ENCODE measurements around the gene ADORA3. TPM values are rescaled to one million over a fixed set of nuclear protein-coding genes. Genes with fewer than 3 reads are reported as not detected.
A peak's percentile ranks its signal among the peaks of the same experiment; 100 is the strongest.

Gene ADORA3
- total RNA-seq, 4 donors from 2014 or later = 2.3 to 7.7 (median 3.4) TPM

- no peaks in the 10 kb centered on the region for H3K36me3 ChIP-seq
- TF ChIP-seq POLR2A (IDR thresholded peaks at IDR 0.05) (no peak), CTCF (IDR thresholded peaks at IDR 0.05) (no peak)
- no peaks in the 10 kb centered on the region for H3K27me3 ChIP-seq
- WGBS, 2 donors = 63 to 89% methylated on average over 8 of the region's 8 CpGs
- H3K4me1 ChIP-seq = peaks cover 11 to 36% of the 10 kb centered on the region in 2 donors
- H3K27ac ChIP-seq = no peak overlapping the region
- intact Hi-C loops (cut with DNase I) = no loop called here
- H3K9me3 ChIP-seq = no peaks in the 10 kb centered on the region
- DNase-seq = no peak
- H3K4me3 ChIP-seq (replicated peaks in 1 of 3) = no peak overlapping the region
Observed at GRCh38 chr1:111513410-111514020, 10.1 kb upstream of the ADORA3 start.

- Histone ChIP-seq H3K27me3 (no peaks in the 10 kb centered on the region), H3K27ac (no peak overlapping the region), H3K4me1 (peaks cover 13 to 40% of the 10 kb centered on the region in 2 donors), H3K9me3 (no peaks in the 10 kb centered on the region), H3K4me3 (replicated peaks in 1 of 3) (no peak overlapping the region), H3K36me3 (no peaks in the 10 kb centered on the region)
- intact Hi-C loops (cut with DNase I) = no loop called here
- TF ChIP-seq CTCF (IDR thresholded peaks at IDR 0.05) (no peak), POLR2A (IDR thresholded peaks at IDR 0.05) (no peak)
- WGBS, 2 donors = 63 to 74% methylated on average over 3 of the region's 3 CpGs
- no peak for DNase-seq
Observed at GRCh38 chr1:111512931-111513330, 9.5 kb upstream of the ADORA3 start.

- no peak overlapping the region for H3K4me3 ChIP-seq (replicated peaks in 1 of 3)
- H3K27me3 ChIP-seq = no peaks in the 10 kb centered on the region
- H3K4me1 ChIP-seq = peaks cover 20 to 46% of the 10 kb centered on the region in 2 donors
- H3K27ac ChIP-seq = no peak overlapping the region
- TF ChIP-seq POLR2A (IDR thresholded peaks at IDR 0.05) = no peak
- no peak for TF ChIP-seq CTCF (IDR thresholded peaks at IDR 0.05)
- 44% methylated on average over 5 of the region's 5 CpGs for WGBS, 2 donors
- intact Hi-C loops (cut with DNase I) = no loop called here
- no peaks in the 10 kb centered on the region for H3K36me3 ChIP-seq
- H3K9me3 ChIP-seq = no peaks in the 10 kb centered on the region
- DNase-seq = peak; percentile 71 to 76
Observed at GRCh38 chr1:111512132-111512889, 8.9 kb upstream of the ADORA3 start.

- Histone ChIP-seq H3K9me3 (no peaks in the 10 kb centered on the region), H3K4me3 (replicated peaks in 1 of 3) (no peak overlapping the region), H3K27me3 (no peaks in the 10 kb centered on the region), H3K4me1 (peaks cover 19 to 50% of the 10 kb centered on the region in 2 donors), H3K27ac (no peak overlapping the region), H3K36me3 (no peaks in the 10 kb centered on the region)
- intact Hi-C loops (cut with DNase I) = no loop called here
- no peak for DNase-seq
- no peak for TF ChIP-seq POLR2A (IDR thresholded peaks at IDR 0.05)
- TF ChIP-seq CTCF (IDR thresholded peaks at IDR 0.05) = no peak
- WGBS, 2 donors = 86 to 88% methylated on average over 3 of the region's 3 CpGs
Observed at GRCh38 chr1:111511370-111511769, 7.9 kb upstream of the ADORA3 start.

GRCh38 chr1:111509997-111510375 is 6.6 kb upstream of the ADORA3 start:
- Histone ChIP-seq H3K9me3 (no peaks in the 10 kb centered on the region), H3K4me1 (peaks cover 14 to 41% of the 10 kb centered on the region in 2 donors), H3K27me3 (no peaks in the 10 kb centered on the region), H3K4me3 (replicated peaks in 1 of 3) (no peak overlapping the region), H3K27ac (no peak overlapping the region), H3K36me3 (no peaks in the 10 kb centered on the region)
- WGBS, 2 donors = 51 to 61% methylated on average over 3 of the region's 3 CpGs
- DNase-seq = no peak
- no peak for TF ChIP-seq CTCF (IDR thresholded peaks at IDR 0.05)
- no peak for TF ChIP-seq POLR2A (IDR thresholded peaks at IDR 0.05)
- intact Hi-C loops (cut with DNase I) = loop anchor here (2.0 to 5.0 kb wide), 2 partner anchors 147 to 242 kb away; no protein-coding TSS in a partner anchor

Measured in thyroid gland (tissue), 4 donors.